ENCODE measurements around the gene ABCA2.

DNA sequence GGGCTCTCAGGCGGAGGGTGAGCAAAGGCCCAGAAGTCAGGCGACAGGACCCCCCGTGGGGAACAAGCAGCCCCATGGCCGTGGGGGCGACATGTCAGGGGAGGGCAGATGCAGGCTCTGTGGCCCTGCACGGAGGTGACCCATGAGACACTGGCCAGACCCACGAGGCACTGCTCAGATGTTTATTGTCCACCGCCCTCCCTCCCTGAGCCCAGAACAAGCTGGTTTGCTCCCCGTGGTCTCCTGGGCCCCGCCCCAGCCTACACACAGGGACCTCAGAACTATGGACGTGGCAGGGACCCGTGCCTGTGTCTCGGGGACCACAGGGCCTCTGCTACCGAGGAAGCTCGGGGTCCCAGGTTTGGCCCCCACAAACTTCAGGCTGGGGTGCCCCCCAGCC, 2.0 kb upstream of the ABCA2 start:
- TF ChIP-seq, protein P1, sequence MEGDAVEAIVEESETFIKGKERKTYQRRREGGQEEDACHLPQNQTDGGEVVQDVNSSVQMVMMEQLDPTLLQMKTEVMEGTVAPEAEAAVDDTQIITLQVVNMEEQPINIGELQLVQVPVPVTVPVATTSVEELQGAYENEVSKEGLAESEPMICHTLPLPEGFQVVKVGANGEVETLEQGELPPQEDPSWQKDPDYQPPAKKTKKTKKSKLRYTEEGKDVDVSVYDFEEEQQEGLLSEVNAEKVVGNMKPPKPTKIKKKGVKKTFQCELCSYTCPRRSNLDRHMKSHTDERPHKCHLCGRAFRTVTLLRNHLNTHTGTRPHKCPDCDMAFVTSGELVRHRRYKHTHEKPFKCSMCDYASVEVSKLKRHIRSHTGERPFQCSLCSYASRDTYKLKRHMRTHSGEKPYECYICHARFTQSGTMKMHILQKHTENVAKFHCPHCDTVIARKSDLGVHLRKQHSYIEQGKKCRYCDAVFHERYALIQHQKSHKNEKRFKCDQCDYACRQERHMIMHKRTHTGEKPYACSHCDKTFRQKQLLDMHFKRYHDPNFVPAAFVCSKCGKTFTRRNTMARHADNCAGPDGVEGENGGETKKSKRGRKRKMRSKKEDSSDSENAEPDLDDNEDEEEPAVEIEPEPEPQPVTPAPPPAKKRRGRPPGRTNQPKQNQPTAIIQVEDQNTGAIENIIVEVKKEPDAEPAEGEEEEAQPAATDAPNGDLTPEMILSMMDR (IDR thresholded peaks at IDR 0.05): no peak
- TF ChIP-seq POLR2A (IDR thresholded peaks at IDR 0.05): no peak
